ENCODE data around the gene CLOCK. TPM values are rescaled to one million over a fixed set of nuclear protein-coding genes. Genes with fewer than 3 reads are reported as not detected.

CLOCK gene
- total and polyA plus RNA-seq, 2 of the 13 experiments (the other 11 are each of a cell fraction or from before 2014, with no cell fraction given): 8.8 to 13.5 TPM

GRCh38 chr4:55538531-55538930, 8.2 kb downstream of the CLOCK start:
- intact Hi-C loops (cut with micrococcal nuclease; ENCODE audit: unreplicated experiment) (no loop called here), in situ Hi-C loops (cut with HindIII; ENCODE audit: extremely low pct_ligation_motif_present, low pct_unique_long_range_greater_than_20kb) (no loop called here)
- FAIRE-seq (no peak), DNase-seq (ENCODE audit: low spot score) (no peak), ATAC-seq (no peak)
- Histone ChIP-seq H3K4me1 (ENCODE audit: insufficient read depth, low read length) (peaks cover 11% of the 10 kb centered on the region; the same call in 1 of the 2 replicates), H3K4me2 (ENCODE audit: low read depth, low read length) (no peak overlapping the region), H3K4me3 (replicated peaks in 1 of 3; ENCODE audit: insufficient read depth in 1 of 3, low read depth in 2 of 3, low read length in 3 of 3) (no peak overlapping the region), H3K27me3 (ENCODE audit: control insufficient read depth in 1 of 2, insufficient read depth in 2 of 2, low read length in 2 of 2) (no peaks in the 10 kb centered on the region), H2AFZ (ENCODE audit: low read length) (no peak overlapping the region), H3K79me2 (ENCODE audit: insufficient read depth, low read length) (peaks cover 42% of the 10 kb centered on the region), H3K9me3 (ENCODE audit: low read length) (no peaks in the 10 kb centered on the region), H3K36me3 (replicated peaks in 1 of 2; ENCODE audit: control insufficient read depth in 1 of 2, insufficient read depth in 2 of 2, low read length in 2 of 2) (0 out of 5 replicates have a peak, but pooled peaks cover 0 to 4% of the 10 kb centered on the region in 2 experiments), H3K27ac (ENCODE audit: extremely low read length, insufficient read depth, low read length) (no peak overlapping the region), H3K9ac (ENCODE audit: insufficient read depth, low read depth, low read length) (no peak overlapping the region), H4K20me1 (ENCODE audit: insufficient read depth, low read length) (no peaks in the 10 kb centered on the region)
- POLR2A ChIA-PET: no interaction called here
- no peak for TF ChIP-seq CHD4 (IDR thresholded peaks at IDR 0.05; ENCODE audit: borderline replicate concordance, low read length)
- no TSS peak for BruUV-seq (replicated peaks)
- CTCF ChIA-PET (ENCODE audit: low intra/inter-chr PET ratio, low total read pairs): no interaction called here

GRCh38 chr4:55534306-55534705, 12.4 kb downstream of the CLOCK start:
- no peaks in the 10 kb centered on the region for H3K4me1 ChIP-seq (ENCODE audit: insufficient read depth, low read length)
- no TSS peak for BruUV-seq (replicated peaks)
- no peak overlapping the region for H3K4me3 ChIP-seq (replicated peaks in 1 of 3; ENCODE audit: insufficient read depth in 1 of 3, low read depth in 2 of 3, low read length in 3 of 3)
- no peaks in the 10 kb centered on the region for H3K36me3 ChIP-seq (replicated peaks in 1 of 2; ENCODE audit: control insufficient read depth in 1 of 2, insufficient read depth in 2 of 2, low read length in 2 of 2)
- H3K9me3 ChIP-seq (ENCODE audit: low read length): 0 out of 2 replicates have a peak, but pooled peaks cover 6% of the 10 kb centered on the region
- in situ Hi-C loops (cut with HindIII; ENCODE audit: extremely low pct_ligation_motif_present, low pct_unique_long_range_greater_than_20kb) (no loop called here), intact Hi-C loops (cut with micrococcal nuclease; ENCODE audit: unreplicated experiment) (no loop called here)
- CTCF ChIA-PET (ENCODE audit: low intra/inter-chr PET ratio, low total read pairs): no interaction called here
- POLR2A ChIA-PET: no interaction called here
- no peak for FAIRE-seq
- ATAC-seq: no peak
- H2AFZ ChIP-seq (ENCODE audit: low read length): no peak overlapping the region
- H3K27ac ChIP-seq (ENCODE audit: extremely low read length, insufficient read depth, low read length): no peak overlapping the region
- TF ChIP-seq ZNF12 (CRISPR knock-in tag; IDR thresholded peaks at IDR 0.05) (peak; percentile 92), SP2 (CRISPR knock-in tag; IDR thresholded peaks at IDR 0.05) (no peak), ZNF382 (CRISPR knock-in tag; IDR thresholded peaks at IDR 0.05; ENCODE audit: borderline replicate concordance) (no peak), ATF6 (CRISPR knock-in tag; conservative IDR thresholded peaks at IDR 0.05) (no peak), NFRKB (IDR thresholded peaks at IDR 0.05) (no peak)
- H4K20me1 ChIP-seq (ENCODE audit: insufficient read depth, low read length): no peaks in the 10 kb centered on the region
- no peak overlapping the region for H3K4me2 ChIP-seq (ENCODE audit: low read depth, low read length)
- no peak overlapping the region for H3K9ac ChIP-seq (ENCODE audit: insufficient read depth, low read depth, low read length)
- H3K27me3 ChIP-seq (ENCODE audit: control insufficient read depth in 1 of 2, insufficient read depth in 2 of 2, low read length in 2 of 2): no peaks in the 10 kb centered on the region
- no peak for DNase-seq (ENCODE audit: low spot score)
- H3K79me2 ChIP-seq (ENCODE audit: insufficient read depth, low read length): peaks cover 41% of the 10 kb centered on the region
